ENCODE results near the gene SOHLH2. TPM values are rescaled to one million over a fixed set of nuclear protein-coding genes. Genes with fewer than 3 reads are reported as not detected.

The SOHLH2 gene
- total and polyA plus RNA-seq, 3 experiments from 2014 or later, result not detected

GRCh38 chr13:36210738-36211137, 3.6 kb downstream of the SOHLH2 start:
- H3K4me1 Mint-ChIP-seq, result no peaks in the 10 kb centered on the region
- no peaks in the 10 kb centered on the region for H3K27me3 Mint-ChIP-seq
- Histone ChIP-seq H3K36me3 (ENCODE audit: insufficient read depth, low read length) (no peaks in the 10 kb centered on the region), H3K4me3 (ENCODE audit: low read length) (no peak overlapping the region), H3K4me1 (ENCODE audit: insufficient read depth, low read length) (no peaks in the 10 kb centered on the region), H3K27ac (ENCODE audit: low read depth, low read length) (no peak overlapping the region), H3K9me3 (ENCODE audit: low read length) (no peaks in the 10 kb centered on the region), H3K27me3 (ENCODE audit: insufficient read depth, low read length, poor library complexity, severe bottlenecking) (no peaks in the 10 kb centered on the region)
- no peak overlapping the region for H3K27ac Mint-ChIP-seq
- peaks cover 6 to 15% (median 9%) of the 10 kb centered on the region in 5 donors for H3K9me3 Mint-ChIP-seq
- no peak overlapping the region for H3K4me3 Mint-ChIP-seq
- ChIA-PET CTCF (no interaction called here), POLR2A (no interaction called here)
- peaks cover 0 to 3% (median 0%) of the 10 kb centered on the region in 3 donors for H3K36me3 Mint-ChIP-seq
- DNase-seq, result no peak

- Mint-ChIP-seq H3K27ac (no peak overlapping the region), H3K4me3 (no peak overlapping the region), H3K9me3 (peaks cover 3 to 12% (median 7%) of the 10 kb centered on the region in 5 donors), H3K36me3 (no peaks in the 10 kb centered on the region), H3K4me1 (no peaks in the 10 kb centered on the region), H3K27me3 (no peaks in the 10 kb centered on the region)
- Histone ChIP-seq H3K4me1 (ENCODE audit: insufficient read depth, low read length) (no peaks in the 10 kb centered on the region), H3K36me3 (ENCODE audit: insufficient read depth, low read length) (no peaks in the 10 kb centered on the region), H3K27ac (ENCODE audit: low read depth, low read length) (no peak overlapping the region), H3K4me3 (ENCODE audit: low read length) (no peak overlapping the region), H3K27me3 (ENCODE audit: insufficient read depth, low read length, poor library complexity, severe bottlenecking) (no peaks in the 10 kb centered on the region), H3K9me3 (ENCODE audit: low read length) (no peaks in the 10 kb centered on the region)
- no peak for DNase-seq
- ChIA-PET CTCF (no interaction called here), POLR2A (no interaction called here)
These were observed 6.7 kb downstream of the SOHLH2 start for GRCh38 chr13:36207672-36208071.

DNA sequence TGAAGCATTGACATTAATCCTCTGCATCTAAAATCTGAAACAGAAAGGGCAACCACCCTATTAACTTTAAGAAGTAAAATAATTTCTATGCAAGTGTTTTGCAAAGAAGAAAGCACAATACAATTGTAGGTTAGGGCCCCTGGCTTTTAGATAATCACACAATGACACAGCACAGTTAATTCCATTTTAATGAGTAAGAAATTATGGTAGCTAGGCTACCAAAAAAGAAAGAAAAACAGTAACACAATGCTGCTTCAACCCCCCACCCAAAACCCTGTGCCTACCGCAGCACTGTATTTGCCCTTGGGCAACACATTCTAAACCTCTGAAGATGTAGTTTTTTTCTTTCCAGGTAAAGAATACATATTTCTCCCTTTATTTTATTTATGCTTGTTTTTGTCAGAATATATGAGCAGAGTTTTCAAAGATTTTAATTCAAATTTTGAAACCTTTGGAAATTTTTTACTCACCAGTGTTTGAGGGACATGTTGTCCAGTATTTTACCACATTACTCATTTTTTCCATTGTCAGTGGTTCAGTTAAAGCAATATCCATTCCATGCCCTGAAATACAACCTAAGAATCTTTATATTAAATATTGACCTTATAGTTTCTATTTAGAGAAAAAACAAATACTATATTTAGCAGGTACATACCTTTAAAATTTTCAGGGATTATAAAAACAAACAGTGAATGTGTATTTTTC, 21.1 kb downstream of the SOHLH2 start:
- Histone ChIP-seq H3K4me3 (ENCODE audit: low read length) (no peak overlapping the region), H3K27me3 (ENCODE audit: insufficient read depth, low read length, poor library complexity, severe bottlenecking) (no peaks in the 10 kb centered on the region), H3K27ac (ENCODE audit: low read depth, low read length) (no peak overlapping the region), H3K36me3 (ENCODE audit: insufficient read depth, low read length) (no peaks in the 10 kb centered on the region), H3K4me1 (ENCODE audit: insufficient read depth, low read length) (no peaks in the 10 kb centered on the region), H3K9me3 (ENCODE audit: low read length) (no peaks in the 10 kb centered on the region)
- CTCF ChIA-PET, result no interaction called here
- POLR2A ChIA-PET, result no interaction called here
- Mint-ChIP-seq H3K9me3 (peaks cover 0 to 9% (median 0%) of the 10 kb centered on the region in 5 donors), H3K27ac (no peak overlapping the region), H3K4me3 (no peak overlapping the region), H3K4me1 (no peaks in the 10 kb centered on the region), H3K27me3 (peaks cover 0 to 2% of the 10 kb centered on the region in 2 donors), H3K36me3 (no peaks in the 10 kb centered on the region)
- DNase-seq, result no peak

GRCh38 chr13:36192166-36192565, 22.2 kb downstream of the SOHLH2 start:
- Histone ChIP-seq H3K4me3 (ENCODE audit: low read length) (no peak overlapping the region), H3K27ac (ENCODE audit: low read depth, low read length) (no peak overlapping the region), H3K27me3 (ENCODE audit: insufficient read depth, low read length, poor library complexity, severe bottlenecking) (no peaks in the 10 kb centered on the region), H3K9me3 (ENCODE audit: low read length) (no peaks in the 10 kb centered on the region), H3K36me3 (ENCODE audit: insufficient read depth, low read length) (no peaks in the 10 kb centered on the region), H3K4me1 (ENCODE audit: insufficient read depth, low read length) (no peaks in the 10 kb centered on the region)
- no peaks in the 10 kb centered on the region for H3K4me1 Mint-ChIP-seq
- H3K9me3 Mint-ChIP-seq, result peaks cover 0 to 9% (median 0%) of the 10 kb centered on the region in 5 donors
- ChIA-PET CTCF (no interaction called here), POLR2A (no interaction called here)
- no peaks in the 10 kb centered on the region for H3K36me3 Mint-ChIP-seq
- H3K27me3 Mint-ChIP-seq, result peaks cover 0 to 2% of the 10 kb centered on the region in 2 donors
- H3K4me3 Mint-ChIP-seq, result no peak overlapping the region
- no peak for DNase-seq
- no peak overlapping the region for H3K27ac Mint-ChIP-seq

- no peaks in the 10 kb centered on the region for H3K36me3 Mint-ChIP-seq
- H3K27ac Mint-ChIP-seq, result no peak overlapping the region
- no peak for DNase-seq
- peaks cover 0 to 11% (median 4%) of the 10 kb centered on the region in 5 donors for H3K9me3 Mint-ChIP-seq
- H3K27me3 Mint-ChIP-seq, result no peaks in the 10 kb centered on the region
- no peaks in the 10 kb centered on the region for H3K4me1 Mint-ChIP-seq
- no peak overlapping the region for H3K27ac ChIP-seq (ENCODE audit: low read depth, low read length)
- H3K36me3 ChIP-seq (ENCODE audit: insufficient read depth, low read length), result no peaks in the 10 kb centered on the region
- H3K4me3 ChIP-seq (ENCODE audit: low read length), result no peak overlapping the region
- ChIA-PET POLR2A (no interaction called here), CTCF (no interaction called here)
- no peaks in the 10 kb centered on the region for H3K4me1 ChIP-seq (ENCODE audit: insufficient read depth, low read length)
- H3K27me3 ChIP-seq (ENCODE audit: insufficient read depth, low read length, poor library complexity, severe bottlenecking), result no peaks in the 10 kb centered on the region
- no peak overlapping the region for H3K4me3 Mint-ChIP-seq
- no peaks in the 10 kb centered on the region for H3K9me3 ChIP-seq (ENCODE audit: low read length)
These were observed 23.6 kb downstream of the SOHLH2 start for GRCh38 chr13:36190771-36191170.

GRCh38 chr13:36188441-36188840, 25.9 kb downstream of the SOHLH2 start:
- H3K9me3 Mint-ChIP-seq, result peaks cover 0 to 12% (median 2%) of the 10 kb centered on the region in 5 donors
- no peak overlapping the region for H3K4me3 Mint-ChIP-seq
- H3K36me3 Mint-ChIP-seq, result no peaks in the 10 kb centered on the region
- DNase-seq, result no peak
- POLR2A ChIA-PET, result no interaction called here
- H3K36me3 ChIP-seq (ENCODE audit: insufficient read depth, low read length), result no peaks in the 10 kb centered on the region
- H3K9me3 ChIP-seq (ENCODE audit: low read length), result no peaks in the 10 kb centered on the region
- H3K4me3 ChIP-seq (ENCODE audit: low read length), result no peak overlapping the region
- no peak overlapping the region for H3K27ac Mint-ChIP-seq
- H3K27me3 Mint-ChIP-seq, result no peaks in the 10 kb centered on the region
- H3K27ac ChIP-seq (ENCODE audit: low read depth, low read length), result no peak overlapping the region
- CTCF ChIA-PET, result no interaction called here
- H3K4me1 ChIP-seq (ENCODE audit: insufficient read depth, low read length), result no peaks in the 10 kb centered on the region
- no peaks in the 10 kb centered on the region for H3K4me1 Mint-ChIP-seq
- no peaks in the 10 kb centered on the region for H3K27me3 ChIP-seq (ENCODE audit: insufficient read depth, low read length, poor library complexity, severe bottlenecking)

GRCh38 chr13:36183901-36184300, 30.5 kb downstream of the SOHLH2 start:
- H3K36me3 ChIP-seq (ENCODE audit: insufficient read depth, low read length), result no peaks in the 10 kb centered on the region
- no peaks in the 10 kb centered on the region for H3K36me3 Mint-ChIP-seq
- no peak overlapping the region for H3K4me3 Mint-ChIP-seq
- H3K27me3 Mint-ChIP-seq, result no peaks in the 10 kb centered on the region
- ChIA-PET CTCF (no interaction called here), POLR2A (no interaction called here)
- H3K4me1 Mint-ChIP-seq, result no peaks in the 10 kb centered on the region
- H3K9me3 Mint-ChIP-seq, result peaks cover 0 to 13% (median 6%) of the 10 kb centered on the region in 5 donors
- no peaks in the 10 kb centered on the region for H3K4me1 ChIP-seq (ENCODE audit: insufficient read depth, low read length)
- DNase-seq, result no peak
- no peak overlapping the region for H3K27ac Mint-ChIP-seq
- H3K27ac ChIP-seq (ENCODE audit: low read depth, low read length), result no peak overlapping the region
- no peaks in the 10 kb centered on the region for H3K27me3 ChIP-seq (ENCODE audit: insufficient read depth, low read length, poor library complexity, severe bottlenecking)
- no peak overlapping the region for H3K4me3 ChIP-seq (ENCODE audit: low read length)
- H3K9me3 ChIP-seq (ENCODE audit: low read length), result no peaks in the 10 kb centered on the region

- H3K9me3 Mint-ChIP-seq, result peaks cover 0 to 9% (median 4%) of the 10 kb centered on the region in 5 donors
- Histone ChIP-seq H3K36me3 (ENCODE audit: insufficient read depth, low read length) (no peaks in the 10 kb centered on the region), H3K27me3 (ENCODE audit: insufficient read depth, low read length, poor library complexity, severe bottlenecking) (no peaks in the 10 kb centered on the region), H3K4me1 (ENCODE audit: insufficient read depth, low read length) (no peaks in the 10 kb centered on the region), H3K4me3 (ENCODE audit: low read length) (no peak overlapping the region), H3K9me3 (ENCODE audit: low read length) (no peaks in the 10 kb centered on the region), H3K27ac (ENCODE audit: low read depth, low read length) (no peak overlapping the region)
- no peak overlapping the region for H3K27ac Mint-ChIP-seq
- POLR2A ChIA-PET, result no interaction called here
- CTCF ChIA-PET, result no interaction called here
- no peak for DNase-seq
- no peaks in the 10 kb centered on the region for H3K36me3 Mint-ChIP-seq
- no peaks in the 10 kb centered on the region for H3K27me3 Mint-ChIP-seq
- no peaks in the 10 kb centered on the region for H3K4me1 Mint-ChIP-seq
- no peak overlapping the region for H3K4me3 Mint-ChIP-seq
These were observed 38.7 kb downstream of the SOHLH2 start for GRCh38 chr13:36175621-36176020.

All from CD8-positive, alpha-beta memory T cell (primary cell).